Left lung (tissue), 10 donors: ENCODE data around the gene C1orf35. TPM values are rescaled to one million over a fixed set of nuclear protein-coding genes. Genes with fewer than 3 reads are reported as not detected.

Experiments
- ATAC-seq: fragments of 200-7000 bp; cut with Tn5 transposase; one replicate; pipeline ENCODE4 v1.9.1; 2020; ENCODE audit warnings: moderate library complexity
- DNase-seq, 4 donors: peaks; one replicate each; pipeline ENCODE4 v3.0.0-alpha.2; 2013 to 2020
- H3K27ac ChIP-seq, 2 donors: fragments of 200-600 bp; sonication (generic) in 1 of 2; one replicate each; pipeline versions ENCODE4 v1.5.0 to v1.8.0; 2020 to 2021
- H3K27me3 ChIP-seq, 2 donors: fragments of 200-600 bp; sonication (generic) in 1 of 2; one replicate each; pipeline versions ENCODE4 v1.5.0 to v1.8.0; 2020 to 2021
- H3K36me3 ChIP-seq, 2 donors: fragments of 200-600 bp; sonication (generic) in 1 of 2; one replicate each; pipeline versions ENCODE4 v1.5.0 to v1.8.0; 2020 to 2021
- H3K4me1 ChIP-seq, 2 donors: fragments of 200-600 bp; one replicate each; pipeline ENCODE4 v1.8.0; 2021
- H3K4me3 ChIP-seq, 2 donors: fragments of 200-600 bp; sonication (generic) in 1 of 2; one replicate each; pipeline versions ENCODE4 v1.5.0 to v1.8.0; 2020 to 2021; ENCODE audit warnings: mild to moderate bottlenecking in 1 of 2
- H3K9me3 ChIP-seq, 2 donors: fragments of 200-600 bp; sonication (generic) in 1 of 2; one replicate each; pipeline versions ENCODE4 v1.5.0 to v1.8.0; 2020 to 2021
- intact Hi-C, 2 donors: fragments of 100-400 bp; cut with DNase I; formaldehyde crosslinking; loops; one replicate each; pipeline versions ENCODE4 v1.11.2 to v1.14.2; 2022
- polyA plus RNA-seq, 6 donors: library from polyadenylated mRNA; unstranded; fragments of 120-200 nt; gene quantifications; one replicate each; pipeline ENCODE4 v1.2.1, GENCODE V29; 2013; ENCODE audit not compliant: insufficient read length in 6 of 6
- total RNA-seq, 2 donors: library from RNA; stranded (reverse); fragmentation: NEBNext Ultra II Directional; extraction: Animal tissue kit (Norgen Biotek cat#: 25700); gene quantifications; one replicate each; pipeline ENCODE4 v1.2.1, GENCODE V29; 2021
- TF ChIP-seq, protein P1 (sequence below), 2 donors: fragments of 200-600 bp; sonication (generic) in 1 of 2; IDR thresholded peaks; one replicate each; pipeline versions ENCODE4 v1.5.0 to v1.8.0; 2021; ENCODE audit warnings: antibody characterized with exemption in 2 of 2
- donor health status: DM: no; HTN: yes; CAD: no.
- donor health status: DM: no; HTN: no; CAD: no.

The C1orf35 gene
- total and polyA plus RNA-seq, 8 donors = 12.6 to 21.1 (median 17.0) TPM

- TF ChIP-seq, protein P1, sequence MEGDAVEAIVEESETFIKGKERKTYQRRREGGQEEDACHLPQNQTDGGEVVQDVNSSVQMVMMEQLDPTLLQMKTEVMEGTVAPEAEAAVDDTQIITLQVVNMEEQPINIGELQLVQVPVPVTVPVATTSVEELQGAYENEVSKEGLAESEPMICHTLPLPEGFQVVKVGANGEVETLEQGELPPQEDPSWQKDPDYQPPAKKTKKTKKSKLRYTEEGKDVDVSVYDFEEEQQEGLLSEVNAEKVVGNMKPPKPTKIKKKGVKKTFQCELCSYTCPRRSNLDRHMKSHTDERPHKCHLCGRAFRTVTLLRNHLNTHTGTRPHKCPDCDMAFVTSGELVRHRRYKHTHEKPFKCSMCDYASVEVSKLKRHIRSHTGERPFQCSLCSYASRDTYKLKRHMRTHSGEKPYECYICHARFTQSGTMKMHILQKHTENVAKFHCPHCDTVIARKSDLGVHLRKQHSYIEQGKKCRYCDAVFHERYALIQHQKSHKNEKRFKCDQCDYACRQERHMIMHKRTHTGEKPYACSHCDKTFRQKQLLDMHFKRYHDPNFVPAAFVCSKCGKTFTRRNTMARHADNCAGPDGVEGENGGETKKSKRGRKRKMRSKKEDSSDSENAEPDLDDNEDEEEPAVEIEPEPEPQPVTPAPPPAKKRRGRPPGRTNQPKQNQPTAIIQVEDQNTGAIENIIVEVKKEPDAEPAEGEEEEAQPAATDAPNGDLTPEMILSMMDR (IDR thresholded peaks at IDR 0.05) = no peak
- ATAC-seq (no peak), DNase-seq (peak in 2 of 4 donors; percentile 31 to 70)
- intact Hi-C loops = no loop called here
- Histone ChIP-seq H3K36me3 (peaks cover 0 to 38% of the 10 kb centered on the region in 2 donors), H3K9me3 (no peaks in the 10 kb centered on the region), H3K27ac (peak overlapping the region; percentile 79 to 81), H3K27me3 (no peaks in the 10 kb centered on the region), H3K4me1 (peaks cover 6 to 55% of the 10 kb centered on the region in 2 donors), H3K4me3 (no peak overlapping the region)
Measured at GRCh38 chr1:228151180-228151925, 48.2 kb upstream of the C1orf35 start.

DNA sequence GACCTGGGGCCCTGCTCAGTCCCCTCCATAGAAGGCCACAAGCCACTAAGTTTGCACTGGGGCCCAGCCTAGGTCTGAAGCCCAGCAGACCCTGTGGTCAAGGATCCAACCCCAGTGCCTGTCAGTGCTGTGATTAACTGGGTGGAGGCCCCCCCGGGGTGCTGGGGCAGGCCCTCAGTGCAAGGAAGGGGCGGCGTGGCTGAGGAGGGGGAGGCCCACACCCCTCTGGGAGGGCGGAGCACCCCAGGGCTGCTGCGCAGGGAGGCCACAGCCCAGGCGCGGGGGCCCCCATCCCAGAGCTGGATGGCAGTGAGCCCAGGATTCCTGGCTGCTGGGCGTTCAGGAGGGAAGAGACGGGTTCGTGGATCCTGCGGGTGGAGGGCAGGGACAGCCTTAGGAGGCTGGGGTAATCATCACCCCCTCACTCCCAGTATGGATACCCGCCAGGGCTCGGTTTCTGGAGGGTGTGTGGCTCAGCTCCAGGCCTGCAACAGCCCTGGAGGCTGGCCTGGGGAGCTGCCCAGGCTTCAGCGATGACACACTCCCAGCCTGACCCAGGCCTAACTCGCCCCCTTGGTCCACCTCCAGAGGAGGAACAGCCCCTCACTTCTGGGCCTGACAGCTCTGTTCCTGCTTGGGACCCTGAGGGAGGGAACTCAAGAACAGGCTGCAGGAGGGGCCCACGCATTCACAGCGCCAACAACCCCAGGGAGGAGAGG, 47.5 kb upstream of the C1orf35 start:
- peaks cover 0 to 45% of the 10 kb centered on the region in 2 donors for H3K36me3 ChIP-seq
- TF ChIP-seq, protein P1 (IDR thresholded peaks at IDR 0.05) = no peak
- ATAC-seq (peak; percentile 45), DNase-seq (peak; percentile 59 to 93 (median 78))
- H3K27me3 ChIP-seq = no peaks in the 10 kb centered on the region
- peaks cover 6 to 54% of the 10 kb centered on the region in 2 donors for H3K4me1 ChIP-seq
- peak overlapping the region in 1 of 2 donors; percentile 23 for H3K4me3 ChIP-seq
- intact Hi-C loops = no loop called here
- H3K27ac ChIP-seq = peak overlapping the region; percentile 79 to 81
- no peaks in the 10 kb centered on the region for H3K9me3 ChIP-seq

- intact Hi-C loops = no loop called here
- TF ChIP-seq, protein P1 (IDR thresholded peaks at IDR 0.05) = no peak
- no peaks in the 10 kb centered on the region for H3K27me3 ChIP-seq
- peaks cover 0 to 50% of the 10 kb centered on the region in 2 donors for H3K36me3 ChIP-seq
- DNase-seq (peak in 2 of 4 donors; percentile 31 to 67), ATAC-seq (no peak)
- no peaks in the 10 kb centered on the region for H3K9me3 ChIP-seq
- peak overlapping the region; percentile 79 to 81 for H3K27ac ChIP-seq
- peak overlapping the region in 1 of 2 donors; percentile 23 for H3K4me3 ChIP-seq
- H3K4me1 ChIP-seq = peaks cover 6 to 59% of the 10 kb centered on the region in 2 donors
Measured at GRCh38 chr1:228150120-228150460, 47.0 kb upstream of the C1orf35 start.

DNA sequence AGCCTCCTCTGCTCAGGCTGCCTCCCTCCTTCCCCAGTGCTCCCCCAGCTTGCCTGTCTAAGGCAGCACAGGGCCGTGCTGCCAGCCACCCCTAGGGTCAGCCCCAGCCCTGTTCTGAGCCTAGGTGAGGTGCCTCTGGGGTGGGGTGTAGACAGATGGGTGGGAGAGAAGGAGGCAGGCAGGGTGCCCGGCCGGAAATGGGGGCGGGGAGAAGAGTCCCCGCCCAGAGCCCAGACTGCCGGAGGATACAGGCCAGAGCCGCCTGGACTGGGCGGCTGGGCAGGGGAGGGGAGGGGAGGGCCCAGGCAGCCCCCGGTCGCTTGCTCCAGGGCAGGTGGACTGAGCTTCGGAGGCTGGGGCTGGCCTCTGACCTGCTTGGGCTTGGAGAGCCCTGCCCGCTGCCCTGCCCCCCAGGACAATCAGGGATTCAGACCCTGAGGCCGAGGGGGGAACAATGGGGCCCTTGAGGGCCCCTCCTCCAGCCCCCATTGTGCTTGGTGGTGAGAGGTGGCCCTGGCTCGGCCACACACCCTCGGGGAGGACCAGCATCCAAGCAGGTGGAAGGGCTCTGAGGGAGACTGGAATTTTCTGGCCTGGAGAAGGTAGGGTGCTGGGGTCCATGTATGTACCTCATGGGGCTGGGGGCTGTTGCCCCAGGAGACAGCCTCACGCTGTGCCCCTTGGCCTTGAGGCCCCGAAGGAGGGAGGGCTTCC, 46.4 kb upstream of the C1orf35 start, which contains the start of gene GJC2:
TSS of gene GJC2 (plus strand) at position 525 of the 714 bp plus-strand sequence. CDS start 7,829 bp downstream, outside the sequence.
- Histone ChIP-seq H3K36me3 (peaks cover 0 to 56% of the 10 kb centered on the region in 2 donors), H3K27me3 (no peaks in the 10 kb centered on the region), H3K9me3 (no peaks in the 10 kb centered on the region), H3K4me1 (peaks cover 6 to 59% of the 10 kb centered on the region in 2 donors), H3K4me3 (peak within 1 kb of the TSS in 1 of 2 donors; percentile 23), H3K27ac (peak within 1 kb of the TSS; percentile 79 to 81)
- TF ChIP-seq, protein P1 (IDR thresholded peaks at IDR 0.05) = no peak
- ATAC-seq = peak; percentile 43
- DNase-seq = peak in 3 of 4 donors; percentile 33 to 69 (median 65)
- intact Hi-C loops = no loop called here
